MG63 (cell line): Measurements from ENCODE around the gene CDK5R2. TPM values are rescaled to one million over a fixed set of nuclear protein-coding genes. Genes with fewer than 3 reads are reported as not detected.

Source experiments
- DNase-seq: peaks from one replicate; pipeline ENCODE4 v3.0.0-alpha.2; 2020
- H3K27me3 ChIP-seq: fragments of 250-450 bp; sonication (Bioruptor Pico); 2 replicates; pipeline ENCODE4 v1.5.1; 2020; ENCODE audit warnings: mild to moderate bottlenecking, moderate library complexity
- H3K36me3 ChIP-seq: fragments of 250-450 bp; sonication (Bioruptor Pico); 2 replicates; pipeline ENCODE4 v1.5.1; 2020; ENCODE audit warnings: mild to moderate bottlenecking, moderate library complexity
- H3K4me3 ChIP-seq: fragments of 250-450 bp; sonication (Bioruptor Pico); 2 replicates; pipeline ENCODE4 v1.5.1; 2020; ENCODE audit warnings: mild to moderate bottlenecking, moderate library complexity
- H3K9me3 ChIP-seq: fragments of 250-450 bp; sonication (Bioruptor Pico); 2 replicates; pipeline ENCODE4 v1.5.1; 2020; ENCODE audit warnings: mild to moderate bottlenecking, moderate library complexity
- total RNA-seq: library from RNA; depleted of rRNA; stranded (reverse); fragments of >200 nt; shearing (Covaris generic); gene quantifications from 2 replicates; pipeline ENCODE4 v1.2.3, GENCODE V29; 2014; ENCODE audit warnings: low replicate concordance

Gene CDK5R2
- total RNA-seq, 1 experiment from 2014 or later, result not detected

DNA sequence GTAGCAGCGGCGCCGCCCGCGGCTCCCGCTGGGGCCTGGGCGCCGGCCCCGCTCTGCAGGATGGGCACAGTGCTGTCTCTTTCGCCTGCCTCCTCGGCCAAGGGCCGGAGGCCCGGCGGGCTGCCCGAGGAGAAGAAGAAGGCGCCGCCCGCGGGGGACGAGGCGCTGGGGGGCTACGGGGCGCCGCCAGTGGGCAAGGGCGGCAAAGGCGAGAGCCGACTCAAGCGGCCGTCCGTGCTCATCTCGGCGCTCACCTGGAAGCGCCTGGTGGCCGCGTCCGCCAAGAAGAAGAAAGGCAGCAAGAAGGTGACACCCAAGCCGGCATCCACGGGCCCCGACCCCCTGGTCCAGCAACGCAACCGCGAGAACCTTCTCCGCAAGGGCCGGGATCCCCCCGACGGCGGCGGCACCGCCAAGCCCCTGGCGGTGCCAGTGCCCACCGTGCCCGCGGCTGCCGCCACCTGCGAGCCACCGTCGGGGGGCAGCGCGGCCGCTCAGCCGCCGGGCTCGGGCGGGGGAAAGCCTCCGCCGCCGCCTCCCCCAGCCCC is 369 bp downstream of the CDK5R2 start:
- peak overlapping the region; percentile 39 for H3K4me3 ChIP-seq
- no peaks in the 10 kb centered on the region for H3K9me3 ChIP-seq
- DNase-seq, result no peak
- H3K27me3 ChIP-seq, result peaks cover 43% of the 10 kb centered on the region
- no peaks in the 10 kb centered on the region for H3K36me3 ChIP-seq

DNA sequence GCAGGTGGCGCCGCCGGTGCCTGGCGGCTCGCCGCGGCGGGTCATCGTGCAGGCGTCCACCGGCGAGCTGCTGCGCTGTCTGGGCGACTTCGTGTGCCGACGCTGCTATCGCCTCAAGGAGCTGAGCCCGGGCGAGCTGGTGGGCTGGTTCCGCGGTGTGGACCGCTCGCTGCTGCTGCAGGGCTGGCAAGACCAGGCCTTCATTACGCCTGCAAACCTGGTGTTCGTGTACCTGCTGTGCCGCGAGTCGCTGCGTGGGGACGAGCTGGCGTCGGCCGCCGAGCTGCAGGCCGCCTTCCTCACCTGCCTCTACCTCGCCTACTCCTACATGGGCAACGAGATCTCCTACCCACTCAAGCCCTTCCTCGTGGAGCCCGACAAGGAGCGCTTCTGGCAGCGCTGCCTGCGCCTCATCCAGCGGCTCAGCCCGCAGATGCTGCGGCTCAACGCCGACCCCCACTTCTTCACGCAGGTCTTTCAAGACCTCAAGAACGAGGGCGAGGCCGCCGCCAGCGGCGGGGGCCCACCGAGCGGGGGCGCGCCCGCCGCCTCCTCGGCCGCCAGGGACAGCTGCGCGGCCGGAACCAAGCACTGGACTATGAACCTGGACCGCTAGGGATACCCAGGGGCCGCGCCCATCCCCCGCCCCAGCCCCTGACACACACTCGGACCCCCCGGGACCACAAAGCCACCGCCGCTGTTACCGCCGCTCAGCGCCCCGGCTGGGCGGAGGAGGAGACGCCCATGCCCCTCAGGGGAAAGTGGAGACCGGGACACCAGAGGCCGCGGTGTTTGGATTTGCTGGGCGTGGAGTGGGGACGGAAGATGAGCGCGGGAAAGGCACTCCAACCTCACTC is 1.1 kb downstream of the CDK5R2 start:
- H3K36me3 ChIP-seq, result no peaks in the 10 kb centered on the region
- no peak overlapping the region for H3K4me3 ChIP-seq
- no peaks in the 10 kb centered on the region for H3K9me3 ChIP-seq
- DNase-seq, result no peak
- peaks cover 43% of the 10 kb centered on the region for H3K27me3 ChIP-seq

GRCh38 chr2:218961229-218961628 is 1.8 kb downstream of the CDK5R2 start:
- no peak overlapping the region for H3K4me3 ChIP-seq
- DNase-seq, result no peak
- no peaks in the 10 kb centered on the region for H3K9me3 ChIP-seq
- no peaks in the 10 kb centered on the region for H3K36me3 ChIP-seq
- peaks cover 43% of the 10 kb centered on the region for H3K27me3 ChIP-seq

DNA sequence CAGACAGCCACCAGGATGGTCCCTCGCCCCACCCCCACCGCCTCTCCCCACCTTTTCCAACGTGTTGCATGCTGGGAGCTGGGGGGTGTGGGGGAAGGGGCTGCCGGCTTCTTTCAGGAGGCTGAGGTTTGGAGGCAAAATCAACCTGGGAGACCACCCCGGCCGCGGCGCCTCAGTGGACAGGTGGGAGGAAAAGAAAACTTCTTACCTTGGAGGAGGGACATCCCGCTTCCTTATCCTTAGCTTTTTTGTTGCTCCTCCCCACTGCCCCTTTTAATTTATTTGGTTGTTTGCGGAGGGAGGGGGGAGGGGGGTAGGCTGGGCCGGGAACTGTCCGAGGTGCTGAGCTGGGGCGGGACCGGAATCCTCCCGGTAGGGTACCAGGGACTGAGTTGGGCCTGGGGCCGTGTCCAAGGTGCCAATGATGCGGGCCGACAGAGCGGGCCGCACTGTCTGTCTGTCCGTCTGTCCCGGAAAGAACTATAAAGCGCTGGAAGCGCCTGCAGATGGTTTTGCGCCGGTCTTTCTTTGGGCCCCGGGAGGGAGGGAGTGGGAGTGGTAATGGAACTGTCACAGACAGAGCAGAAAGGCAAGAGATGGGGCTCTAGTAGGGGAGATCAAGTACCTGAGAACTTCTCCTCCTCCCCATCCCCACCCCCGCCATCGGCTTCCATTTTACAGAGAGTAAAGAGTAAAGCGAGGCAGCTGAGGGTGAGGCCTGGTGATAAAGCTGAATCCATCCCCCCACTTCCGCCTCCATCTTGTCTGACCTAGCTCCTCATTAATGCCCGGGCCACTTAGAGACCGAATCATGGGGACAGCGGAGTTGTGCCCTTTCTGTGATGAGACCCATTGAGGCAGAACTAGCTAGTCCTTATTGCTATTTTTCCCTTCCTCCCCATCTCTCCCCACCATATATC is 2.4 kb downstream of the CDK5R2 start:
- no peak for DNase-seq
- peaks cover 46% of the 10 kb centered on the region for H3K27me3 ChIP-seq
- H3K9me3 ChIP-seq, result no peaks in the 10 kb centered on the region
- H3K4me3 ChIP-seq, result no peak overlapping the region
- H3K36me3 ChIP-seq, result no peaks in the 10 kb centered on the region

- peak; percentile 63 for DNase-seq
- H3K9me3 ChIP-seq, result no peaks in the 10 kb centered on the region
- H3K27me3 ChIP-seq, result peaks cover 48% of the 10 kb centered on the region
- no peaks in the 10 kb centered on the region for H3K36me3 ChIP-seq
- no peak overlapping the region for H3K4me3 ChIP-seq
Measured at GRCh38 chr2:218962859-218963492, 3.5 kb downstream of the CDK5R2 start.

- DNase-seq, result no peak
Measured at GRCh38 chr2:218963601-218964000, 4.1 kb downstream of the CDK5R2 start.

DNA sequence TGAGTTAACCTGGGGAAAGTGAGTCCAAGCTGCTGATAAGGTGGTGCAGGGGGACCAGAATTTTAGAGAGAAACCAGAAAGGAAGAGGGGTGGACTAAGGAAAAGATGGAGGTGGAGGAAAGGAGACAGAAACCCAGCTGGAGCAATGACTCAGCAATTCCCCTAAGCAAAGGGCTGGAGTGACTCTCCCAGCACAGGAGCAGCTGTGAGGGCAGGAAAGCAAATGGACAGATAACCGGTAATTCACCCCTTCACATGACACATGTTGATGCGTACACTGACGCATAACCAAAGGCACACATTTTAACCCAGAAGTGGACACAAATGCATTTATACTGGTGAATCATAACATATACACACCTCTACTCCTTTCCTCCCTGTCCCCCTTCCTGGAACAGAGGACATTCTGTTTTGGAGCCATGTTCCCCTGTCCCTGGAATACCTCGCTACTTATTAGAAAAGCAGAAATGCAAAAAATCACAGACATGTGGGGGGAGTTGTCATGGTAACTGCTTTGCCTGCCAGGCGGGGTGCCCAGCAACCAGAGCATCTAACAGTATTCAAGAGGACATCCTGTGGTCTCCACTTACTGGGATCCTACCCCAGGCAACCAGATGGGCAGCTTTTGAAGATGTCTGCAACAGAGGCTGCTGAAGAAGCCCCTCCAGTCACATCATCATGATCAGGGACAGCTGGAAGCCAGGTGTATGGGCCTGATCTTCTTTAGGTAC is 4.7 kb downstream of the CDK5R2 start:
- H3K4me3 ChIP-seq, result no peak overlapping the region
- H3K27me3 ChIP-seq, result peaks cover 50% of the 10 kb centered on the region
- DNase-seq, result peak; percentile 40
- H3K9me3 ChIP-seq, result no peaks in the 10 kb centered on the region
- no peaks in the 10 kb centered on the region for H3K36me3 ChIP-seq

More at GRCh38 chr2:218963601-218964000, 4.1 kb downstream of the CDK5R2 start:
- H3K36me3 ChIP-seq, result no peaks in the 10 kb centered on the region
- no peaks in the 10 kb centered on the region for H3K9me3 ChIP-seq
- H3K27me3 ChIP-seq, result peaks cover 53% of the 10 kb centered on the region
- H3K4me3 ChIP-seq, result no peak overlapping the region

GRCh38 chr2:218970894-218971293 is 11.4 kb downstream of the CDK5R2 start:
- Histone ChIP-seq H3K9me3 (no peaks in the 10 kb centered on the region), H3K4me3 (no peak overlapping the region), H3K27me3 (peaks cover 23% of the 10 kb centered on the region), H3K36me3 (no peaks in the 10 kb centered on the region)
- no peak for DNase-seq

GRCh38 chr2:218975060-218975777 is 15.8 kb downstream of the CDK5R2 start:
- no peaks in the 10 kb centered on the region for H3K9me3 ChIP-seq
- peaks cover 11% of the 10 kb centered on the region for H3K27me3 ChIP-seq
- no peak for DNase-seq

DNA sequence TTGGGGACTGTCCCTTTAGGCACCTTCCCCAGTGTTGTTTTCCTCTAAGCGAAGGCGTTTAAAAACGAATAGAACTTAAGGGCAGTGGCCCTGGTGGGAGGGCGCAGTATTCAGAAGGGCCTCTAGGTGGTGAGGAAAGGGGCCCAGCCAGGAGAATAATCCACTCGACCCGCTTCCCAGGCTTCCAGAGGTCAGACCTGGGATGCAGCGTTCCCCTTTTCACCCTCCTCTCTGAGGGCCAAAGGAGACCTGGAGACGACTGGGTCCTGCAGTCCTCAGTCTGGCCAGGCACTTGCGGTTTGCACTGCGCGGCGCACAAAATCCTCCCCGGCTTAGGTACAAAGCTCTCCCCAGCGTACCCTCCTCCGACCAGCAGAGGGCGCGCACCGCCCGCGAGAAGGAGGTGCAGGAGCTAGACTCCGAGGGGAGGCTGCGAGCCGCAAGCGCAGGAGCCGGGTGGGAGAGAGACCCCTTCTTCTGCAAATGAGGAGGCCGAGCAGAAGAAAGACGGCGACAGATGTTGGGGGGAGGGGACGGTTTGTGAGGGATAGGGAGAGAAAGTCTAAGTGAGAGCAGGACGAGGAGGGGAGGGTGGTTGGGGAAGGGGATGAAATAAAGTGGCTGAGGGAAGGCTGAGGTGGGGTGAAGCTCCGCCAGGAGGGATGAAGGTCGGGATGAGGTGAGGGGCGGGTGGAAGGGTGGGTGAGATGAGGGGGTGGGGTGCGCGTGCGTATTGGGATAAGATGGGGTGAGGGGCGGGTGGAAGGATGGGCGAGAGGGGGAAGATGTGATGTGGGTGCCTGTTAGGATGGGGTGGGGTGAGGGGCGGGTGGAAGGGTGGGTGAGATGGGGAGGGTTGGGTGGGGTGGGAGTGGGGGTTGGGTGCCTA is 20.6 kb downstream of the CDK5R2 start:
- Histone ChIP-seq H3K27me3 (peaks cover 40% of the 10 kb centered on the region), H3K4me3 (peak overlapping the region; percentile 35), H3K36me3 (no peaks in the 10 kb centered on the region), H3K9me3 (no peaks in the 10 kb centered on the region)
- DNase-seq, result peak; percentile 74

More at GRCh38 chr2:218975060-218975777, 15.8 kb downstream of the CDK5R2 start:
- Histone ChIP-seq H3K4me3 (no peak overlapping the region), H3K36me3 (no peaks in the 10 kb centered on the region)

DNA sequence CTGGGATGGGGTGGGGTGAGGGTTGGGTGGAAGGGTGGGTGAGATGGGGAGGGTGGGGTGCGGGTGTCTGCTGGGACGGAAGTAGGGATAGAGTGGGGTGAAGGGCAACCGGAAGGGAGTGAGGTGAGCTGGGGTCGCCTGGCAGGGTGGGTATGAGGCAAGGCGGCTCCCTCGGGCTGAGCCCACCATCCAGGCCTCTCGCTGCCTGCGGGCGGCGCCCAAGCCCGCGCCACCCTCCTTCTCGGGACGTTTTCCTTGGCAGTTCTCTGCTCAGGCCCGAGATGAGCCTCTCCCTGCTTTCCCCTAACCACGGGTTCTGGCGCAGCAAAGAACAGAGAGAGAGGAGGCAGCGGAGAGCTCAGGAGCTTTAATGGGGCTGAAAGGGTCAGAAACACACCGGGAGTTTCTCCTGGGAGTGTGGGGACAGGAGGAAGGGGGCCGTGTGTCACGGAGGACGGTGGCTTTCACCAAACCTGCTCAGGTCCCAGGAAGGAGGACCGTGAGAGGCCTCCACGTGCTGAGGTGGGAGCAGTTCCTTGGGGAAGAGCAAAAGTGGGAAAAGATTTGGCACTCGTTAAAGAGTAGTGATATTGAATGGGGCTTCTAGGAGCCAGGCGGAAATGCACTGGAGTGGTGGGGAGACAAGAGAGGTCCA is 21.4 kb downstream of the CDK5R2 start:
- DNase-seq, result no peak
- no peaks in the 10 kb centered on the region for H3K36me3 ChIP-seq
- no peaks in the 10 kb centered on the region for H3K9me3 ChIP-seq
- H3K27me3 ChIP-seq, result peaks cover 42% of the 10 kb centered on the region
- no peak overlapping the region for H3K4me3 ChIP-seq

DNA sequence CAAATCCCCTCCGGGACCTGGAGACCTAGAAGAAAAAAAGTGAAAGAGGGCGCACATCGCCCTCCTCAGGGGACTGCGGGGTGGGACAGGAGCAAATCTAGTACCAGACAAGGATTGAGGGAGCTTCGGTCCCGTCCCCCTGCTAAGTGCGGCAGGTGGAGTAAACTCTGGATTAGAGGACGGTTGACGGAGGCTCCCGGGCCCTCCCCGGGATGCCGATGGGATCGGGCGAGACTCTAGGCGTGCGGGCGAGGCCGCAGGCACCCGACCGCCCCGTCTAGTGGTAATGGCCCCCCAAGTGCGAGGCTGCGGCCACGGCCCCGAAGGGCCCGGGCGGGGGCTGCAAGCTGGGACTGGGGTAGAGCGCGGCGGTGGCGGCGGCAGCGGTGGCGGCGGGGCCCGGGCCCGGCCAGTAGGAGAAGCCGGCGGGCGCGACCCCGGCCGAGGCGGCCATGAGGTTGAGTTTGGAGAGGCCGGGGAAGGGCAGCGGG is 22.0 kb downstream of the CDK5R2 start:
- no peak overlapping the region for H3K4me3 ChIP-seq
- no peaks in the 10 kb centered on the region for H3K9me3 ChIP-seq
- H3K27me3 ChIP-seq, result peaks cover 45% of the 10 kb centered on the region
- no peaks in the 10 kb centered on the region for H3K36me3 ChIP-seq
- DNase-seq, result no peak

DNA sequence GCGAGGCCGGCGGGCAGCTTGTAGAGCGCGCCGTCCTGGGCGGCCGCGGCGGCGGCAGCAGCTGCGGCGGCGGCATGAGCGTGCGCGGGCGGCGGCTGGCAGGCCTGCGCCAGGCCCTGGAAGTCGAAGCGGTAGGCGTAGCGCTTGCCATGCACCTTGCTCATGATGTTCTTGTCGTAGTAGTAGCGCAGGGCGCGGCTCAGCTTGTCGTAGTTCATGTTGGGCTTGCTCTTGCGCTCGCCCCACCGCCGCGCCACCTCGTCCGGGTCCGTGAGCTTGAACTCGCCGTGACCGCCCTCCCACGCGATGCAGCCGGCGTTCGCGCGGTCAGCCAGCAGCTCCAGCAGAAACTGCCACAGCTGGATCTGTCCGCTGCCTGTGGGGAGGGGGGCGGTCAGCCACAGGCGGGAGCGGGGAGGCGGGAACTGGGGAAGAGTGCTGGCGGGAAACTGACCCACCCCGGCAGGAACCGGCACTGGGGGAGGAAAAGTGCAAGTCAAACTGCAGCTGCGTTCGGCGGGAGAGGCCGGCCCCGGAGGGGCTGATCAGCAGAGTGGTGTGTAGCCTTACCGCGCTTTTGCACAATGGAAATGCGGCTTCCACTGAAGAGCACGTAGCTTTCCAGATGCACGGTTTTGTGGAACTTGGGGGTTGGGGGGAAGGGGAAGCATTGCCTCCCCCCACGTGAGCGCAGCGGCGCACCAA is 22.6 kb downstream of the CDK5R2 start:
- Histone ChIP-seq H3K4me3 (no peak overlapping the region), H3K36me3 (no peaks in the 10 kb centered on the region), H3K27me3 (peaks cover 45% of the 10 kb centered on the region), H3K9me3 (no peaks in the 10 kb centered on the region)
- no peak for DNase-seq
